K562 treated with DMSO at 1 percent for 12 hours (cell line): ENCODE data around the gene OLAH. TPM values are rescaled to one million over a fixed set of nuclear protein-coding genes. Genes with fewer than 3 reads are reported as not detected.

Experiments used
- total RNA-seq: library from RNA; unstranded; fragments of 300-600 nt; gene quantifications from 2 replicates; pipeline ENCODE4 v1.2.3, GENCODE V29; 2022; ENCODE audit not compliant: insufficient read depth

OLAH gene
- total RNA-seq: not detected in 2 replicates

GRCh38 chr10:15043674-15044073 lies at the start of gene OLAH:
TSS of gene OLAH (plus strand) at chr10:15043943. CDS start at chr10:15047289, 3,346 bp downstream.

GRCh38 chr10:15088428-15089261 lies 44.9 kb downstream of the OLAH start, which contains the start of gene ACBD7:
TSS of gene ACBD7 (minus strand) at chr10:15088776. CDS start at chr10:15088728, 48 bp downstream.

DNA sequence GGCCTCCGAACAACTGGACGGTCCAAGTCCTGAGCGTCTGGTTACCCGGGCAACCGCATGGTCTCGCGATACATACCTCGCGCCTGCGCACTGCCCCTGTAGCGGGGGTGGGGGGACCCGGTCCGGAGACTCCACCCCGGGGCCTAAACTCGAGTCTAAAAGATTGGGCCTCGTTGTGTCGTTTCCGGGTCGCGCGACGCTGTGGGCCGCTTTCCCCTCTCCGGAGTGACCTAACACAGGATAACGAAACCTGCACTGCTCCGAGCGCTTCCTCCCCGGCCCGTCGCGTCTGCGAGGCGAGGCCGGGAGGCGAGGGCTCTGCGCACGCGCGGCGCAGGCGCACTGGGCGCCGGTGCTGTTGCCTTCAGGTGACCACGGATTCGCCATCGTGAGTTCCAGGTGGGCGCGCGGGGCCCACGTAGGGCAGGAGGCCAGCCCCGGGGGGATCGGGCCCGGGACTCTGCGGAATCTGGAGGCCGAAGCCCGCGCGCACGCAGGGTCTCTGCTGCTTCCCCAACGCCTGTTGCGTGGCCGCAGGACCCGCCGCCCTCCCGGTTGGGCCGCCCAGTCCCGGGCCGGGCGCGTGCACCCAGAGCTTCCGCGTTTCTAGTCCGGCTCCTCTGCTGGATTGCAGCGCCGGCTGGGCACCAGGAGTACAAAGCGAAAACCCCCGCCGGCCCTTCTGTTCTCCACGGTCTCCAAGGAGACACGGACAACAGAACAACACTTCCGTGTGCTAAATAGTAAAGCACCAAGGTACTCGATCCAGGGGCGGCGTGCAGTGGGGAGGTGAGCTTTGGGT lies 53.5 kb downstream of the OLAH start, which contains the start of gene RPP38:
Gene RPP38 (plus strand): TSS at position 345 of the 802 bp plus-strand sequence. CDS start 5,960 bp downstream, outside the sequence.

Other genes starting within 250 kb of the OLAH start
- gene CDNF, start 205.9 kb upstream of the OLAH start, total RNA-seq: 1.9 and 5.0 TPM in 2 replicates
- gene HSPA14, start 205.6 kb upstream of the OLAH start, total RNA-seq: 19.1 and 26.1 TPM in 2 replicates
- gene MSANTD7, start 205.6 kb upstream of the OLAH start, total RNA-seq: 4.5 and 18.9 TPM in 2 replicates
- gene SUV39H2, start 165.1 kb upstream of the OLAH start, total RNA-seq: 11.1 and 19.8 TPM in 2 replicates
- gene DCLRE1C, start 89.8 kb upstream of the OLAH start, total RNA-seq: 4.3 and 13.7 TPM in 2 replicates
- not detected in 2 replicates for gene MEIG1, start 84.6 kb upstream of the OLAH start, total RNA-seq
- 1.5 TPM in 1 of 2 replicates, not detected in the other for gene ACBD7, start 44.8 kb downstream of the OLAH start, total RNA-seq
- 16.7 and 31.3 TPM in 2 replicates for gene RPP38, start 53.4 kb downstream of the OLAH start, total RNA-seq
- gene NMT2, start 124.8 kb downstream of the OLAH start, total RNA-seq: 10.2 and 20.8 TPM in 2 replicates